Measurements from ENCODE around the gene PALB2.
"Not testable (repeated sequence)": the region's sequence is repeated elsewhere in the genome, so short reads cannot be mapped to it uniquely, and the experiment has no call there.

- TF ChIP-seq CTCF, POLR2A (IDR thresholded peaks at IDR 0.05): not testable (repeated sequence)
These were observed 30.2 kb downstream of the PALB2 start for GRCh38 chr16:23610905-23611304.

All from body of pancreas (tissue), 4 donors.